ENCODE results near the gene ERC1.

The ERC1 gene

GRCh38 chr12:1103632-1104031, 112.6 kb downstream of the ERC1 start:
- H3K36me3 Mint-ChIP-seq (ENCODE audit: insufficient read depth): peaks cover 3% of the 10 kb centered on the region
- no peaks in the 10 kb centered on the region for H3K9me3 Mint-ChIP-seq
- H3K27ac Mint-ChIP-seq (ENCODE audit: low read depth): peak overlapping the region; percentile 32
- no peak overlapping the region for H3K4me3 Mint-ChIP-seq
- peaks cover 26% of the 10 kb centered on the region for H3K4me1 Mint-ChIP-seq
- DNase-seq (ENCODE audit: low spot score in 2 of 2): no peak
- ATAC-seq (replicated peaks; ENCODE audit: extremely low read depth, poor library complexity, severe bottlenecking): no peak
- no peaks in the 10 kb centered on the region for H3K27me3 Mint-ChIP-seq

- no peak for DNase-seq (ENCODE audit: low spot score in 2 of 2)
- Mint-ChIP-seq H3K4me3 (no peak overlapping the region), H3K9me3 (no peaks in the 10 kb centered on the region), H3K27ac (ENCODE audit: low read depth) (no peak overlapping the region), H3K4me1 (peaks cover 21% of the 10 kb centered on the region), H3K36me3 (ENCODE audit: insufficient read depth) (peaks cover 3% of the 10 kb centered on the region), H3K27me3 (no peaks in the 10 kb centered on the region)
- no peak for ATAC-seq (replicated peaks; ENCODE audit: extremely low read depth, poor library complexity, severe bottlenecking)
Observed at GRCh38 chr12:1104088-1104800, 113.2 kb downstream of the ERC1 start.

DNA sequence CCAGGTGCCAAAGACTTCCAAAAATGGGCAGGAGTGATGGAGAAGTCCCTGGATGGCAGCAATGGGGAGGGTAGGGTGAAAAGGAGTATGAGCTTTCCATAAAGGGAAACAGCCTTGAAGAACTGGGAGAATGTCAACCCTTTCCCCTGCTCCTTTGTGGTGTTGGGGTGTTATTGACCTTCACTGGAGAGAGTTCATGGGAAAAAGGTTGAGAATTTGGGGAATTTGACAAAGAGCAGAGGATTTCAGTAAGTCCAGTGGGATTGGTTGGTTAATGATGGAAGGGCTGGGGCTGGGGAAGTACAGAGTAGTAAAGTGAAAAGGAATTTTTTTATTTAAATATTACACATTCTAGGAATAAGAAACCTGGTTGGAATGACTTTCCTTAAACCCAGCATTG, 116.6 kb downstream of the ERC1 start:
- H3K27me3 Mint-ChIP-seq: no peaks in the 10 kb centered on the region
- ATAC-seq (replicated peaks; ENCODE audit: extremely low read depth, poor library complexity, severe bottlenecking) (no peak), DNase-seq (ENCODE audit: low spot score in 2 of 2) (no peak)
- no peak overlapping the region for H3K27ac Mint-ChIP-seq (ENCODE audit: low read depth)
- H3K9me3 Mint-ChIP-seq: no peaks in the 10 kb centered on the region
- peaks cover 9% of the 10 kb centered on the region for H3K4me1 Mint-ChIP-seq
- H3K36me3 Mint-ChIP-seq (ENCODE audit: insufficient read depth): peaks cover 9% of the 10 kb centered on the region
- H3K4me3 Mint-ChIP-seq: no peak overlapping the region

DNA sequence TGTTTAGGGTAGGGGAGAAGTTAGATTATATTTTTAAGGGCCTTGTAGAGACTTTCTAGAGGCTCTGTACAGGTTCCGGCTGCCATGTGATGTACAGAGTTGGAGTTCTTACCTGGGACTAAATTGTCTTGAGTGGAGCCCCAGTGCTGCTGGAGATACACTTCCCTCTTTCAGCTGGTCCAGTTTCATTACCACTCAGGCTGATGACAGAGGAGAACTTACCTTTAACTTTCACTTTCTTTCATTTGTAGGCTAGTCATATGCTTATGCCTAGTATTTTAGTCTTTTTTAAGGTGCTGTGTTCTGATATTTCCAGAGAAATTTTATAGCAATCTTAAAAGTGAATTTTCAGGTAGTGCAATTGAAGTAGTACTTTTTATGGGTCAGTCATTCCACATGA, 117.3 kb downstream of the ERC1 start:
- H3K4me3 Mint-ChIP-seq: no peak overlapping the region
- DNase-seq (ENCODE audit: low spot score in 2 of 2) (no peak), ATAC-seq (replicated peaks; ENCODE audit: extremely low read depth, poor library complexity, severe bottlenecking) (no peak)
- peaks cover 4% of the 10 kb centered on the region for H3K4me1 Mint-ChIP-seq
- no peak overlapping the region for H3K27ac Mint-ChIP-seq (ENCODE audit: low read depth)
- H3K9me3 Mint-ChIP-seq: no peaks in the 10 kb centered on the region
- H3K27me3 Mint-ChIP-seq: no peaks in the 10 kb centered on the region
- H3K36me3 Mint-ChIP-seq (ENCODE audit: insufficient read depth): peaks cover 9% of the 10 kb centered on the region

GRCh38 chr12:1115484-1116231, 124.6 kb downstream of the ERC1 start:
- Mint-ChIP-seq H3K9me3 (no peaks in the 10 kb centered on the region), H3K27ac (ENCODE audit: low read depth) (no peak overlapping the region), H3K36me3 (ENCODE audit: insufficient read depth) (peaks cover 4% of the 10 kb centered on the region), H3K4me1 (no peaks in the 10 kb centered on the region), H3K4me3 (no peak overlapping the region), H3K27me3 (no peaks in the 10 kb centered on the region)
- DNase-seq (ENCODE audit: low spot score in 2 of 2) (no peak), ATAC-seq (replicated peaks; ENCODE audit: extremely low read depth, poor library complexity, severe bottlenecking) (no peak)

DNA sequence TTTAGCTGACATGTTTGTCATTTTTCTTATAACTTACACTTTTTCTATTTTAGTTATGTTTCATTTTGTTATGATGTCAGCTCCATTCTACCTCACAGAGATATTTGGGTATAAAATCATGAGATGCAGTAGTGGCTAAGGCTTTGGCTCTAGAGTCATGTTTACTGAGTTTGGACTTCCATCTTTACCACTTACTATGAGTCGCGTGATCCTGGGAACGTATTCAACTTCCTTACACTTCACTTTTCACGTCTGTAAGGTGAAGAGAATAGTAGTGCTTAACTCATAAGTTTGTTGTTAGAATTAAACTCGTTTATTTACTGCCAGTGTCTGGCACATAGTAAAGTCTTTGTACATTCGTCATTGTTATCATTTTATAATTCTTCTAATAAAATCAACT, 126.3 kb downstream of the ERC1 start:
- Mint-ChIP-seq H3K9me3 (no peaks in the 10 kb centered on the region), H3K4me1 (peaks cover 2% of the 10 kb centered on the region), H3K36me3 (ENCODE audit: insufficient read depth) (peaks cover 2% of the 10 kb centered on the region), H3K27ac (ENCODE audit: low read depth) (no peak overlapping the region), H3K27me3 (no peaks in the 10 kb centered on the region), H3K4me3 (no peak overlapping the region)
- ATAC-seq (replicated peaks; ENCODE audit: extremely low read depth, poor library complexity, severe bottlenecking): no peak
- DNase-seq (ENCODE audit: low spot score in 2 of 2): no peak

DNA sequence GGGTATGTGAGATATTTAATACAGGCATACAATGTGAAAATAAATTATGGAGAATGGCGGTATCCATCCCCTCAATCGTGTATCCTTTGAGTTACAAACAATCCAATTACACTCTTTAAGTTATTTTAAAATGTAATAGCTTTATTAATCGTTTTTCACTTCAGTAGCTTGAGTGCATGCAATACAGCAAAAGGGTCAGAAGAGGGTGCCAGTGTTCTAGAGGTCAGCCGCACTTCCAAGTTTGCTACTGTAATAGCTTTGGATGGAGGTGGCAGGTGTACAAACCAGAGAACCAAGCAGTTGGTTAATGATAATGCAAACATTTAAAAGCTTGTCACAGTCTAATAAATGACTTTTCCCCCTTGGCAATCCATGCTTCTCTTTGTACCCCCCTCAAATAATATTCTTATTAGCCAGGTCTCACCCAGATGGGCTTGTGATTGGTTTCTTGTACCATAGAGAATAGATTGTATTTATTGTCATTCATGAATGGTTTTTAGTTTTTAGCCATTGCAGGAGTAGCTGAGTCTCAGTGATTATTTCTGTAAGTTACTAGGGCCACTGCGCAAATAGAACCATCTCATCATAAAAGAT, 127.0 kb downstream of the ERC1 start:
- H3K4me1 Mint-ChIP-seq: peaks cover 9% of the 10 kb centered on the region
- DNase-seq (ENCODE audit: low spot score in 2 of 2) (peak; percentile 55 to 62), ATAC-seq (replicated peaks; ENCODE audit: extremely low read depth, poor library complexity, severe bottlenecking) (no peak)
- no peaks in the 10 kb centered on the region for H3K27me3 Mint-ChIP-seq
- no peak overlapping the region for H3K4me3 Mint-ChIP-seq
- no peaks in the 10 kb centered on the region for H3K9me3 Mint-ChIP-seq
- no peak overlapping the region for H3K27ac Mint-ChIP-seq (ENCODE audit: low read depth)
- peaks cover 2% of the 10 kb centered on the region for H3K36me3 Mint-ChIP-seq (ENCODE audit: insufficient read depth)

DNA sequence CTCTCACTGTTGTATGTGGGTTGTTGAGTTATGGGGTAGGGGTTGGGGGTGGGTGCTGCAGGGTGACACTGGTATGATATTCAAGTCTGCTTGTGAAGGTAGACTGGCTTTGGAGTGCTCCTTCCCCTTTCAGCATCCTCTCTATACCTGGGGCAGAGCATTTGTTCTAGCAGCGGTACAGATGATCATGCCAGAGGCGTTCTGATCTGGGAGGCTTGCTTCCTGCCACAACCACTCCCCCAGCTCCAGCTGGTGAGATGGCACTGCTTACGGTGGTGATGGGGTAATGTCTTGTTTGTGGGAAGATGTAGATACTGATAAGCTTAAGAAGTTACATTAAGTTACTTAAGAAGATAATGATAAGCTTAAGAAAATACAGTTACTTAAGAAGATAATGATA, 131.8 kb downstream of the ERC1 start:
- peak overlapping the region; percentile 8 for H3K4me3 Mint-ChIP-seq
- H3K27ac Mint-ChIP-seq (ENCODE audit: low read depth): peak overlapping the region; percentile 76
- peak; percentile 94 for ATAC-seq (replicated peaks; ENCODE audit: extremely low read depth, poor library complexity, severe bottlenecking)
- H3K9me3 Mint-ChIP-seq: no peaks in the 10 kb centered on the region
- DNase-seq (ENCODE audit: low spot score in 2 of 2): peak; percentile 17 to 57
- H3K36me3 Mint-ChIP-seq (ENCODE audit: insufficient read depth): peaks cover 4% of the 10 kb centered on the region
- H3K4me1 Mint-ChIP-seq: peaks cover 26% of the 10 kb centered on the region
- no peaks in the 10 kb centered on the region for H3K27me3 Mint-ChIP-seq

DNA sequence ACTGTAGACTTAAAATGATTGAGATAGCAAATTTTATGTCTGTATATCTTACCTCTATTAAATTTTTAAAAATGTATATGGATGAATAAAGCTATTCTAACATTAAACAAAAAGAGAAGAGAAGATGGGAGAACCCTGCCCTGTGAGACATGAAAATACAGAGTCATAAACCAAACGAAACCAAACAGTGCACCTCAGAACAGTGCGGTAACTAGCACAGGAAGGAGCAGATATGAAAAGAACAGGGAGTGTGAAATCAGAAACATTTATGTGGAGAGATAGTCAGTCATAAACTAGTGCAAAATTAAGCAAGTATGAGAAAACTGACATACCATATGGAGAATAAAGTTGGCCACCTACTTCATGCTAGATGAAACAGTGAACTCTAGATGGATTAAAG, 135.1 kb downstream of the ERC1 start:
- H3K9me3 Mint-ChIP-seq: no peaks in the 10 kb centered on the region
- peak overlapping the region; percentile 10 for H3K27ac Mint-ChIP-seq (ENCODE audit: low read depth)
- peaks cover 50% of the 10 kb centered on the region for H3K4me1 Mint-ChIP-seq
- H3K4me3 Mint-ChIP-seq: peak overlapping the region; percentile 43
- no peaks in the 10 kb centered on the region for H3K27me3 Mint-ChIP-seq
- DNase-seq (ENCODE audit: low spot score in 2 of 2) (no peak), ATAC-seq (replicated peaks; ENCODE audit: extremely low read depth, poor library complexity, severe bottlenecking) (peak; percentile 76)
- peaks cover 4% of the 10 kb centered on the region for H3K36me3 Mint-ChIP-seq (ENCODE audit: insufficient read depth)

DNA sequence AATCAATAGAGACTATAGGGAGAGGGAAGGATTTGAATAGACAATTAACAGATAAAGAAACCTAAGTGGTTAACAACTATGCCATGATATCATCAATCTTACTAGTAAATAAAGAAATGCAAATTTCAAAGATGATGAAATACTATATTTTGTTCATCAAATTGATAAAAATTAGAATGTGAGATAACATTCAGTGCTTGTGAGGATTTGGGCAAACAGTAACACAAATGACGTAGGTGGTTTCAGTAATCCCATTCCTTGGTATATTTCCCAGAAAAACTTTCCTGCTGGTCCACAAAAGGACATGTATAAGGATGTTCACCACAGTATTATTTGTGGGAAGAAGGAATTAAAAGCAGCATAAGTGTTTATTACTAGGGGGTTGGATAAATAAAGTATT, 136.0 kb downstream of the ERC1 start:
- H3K27me3 Mint-ChIP-seq: no peaks in the 10 kb centered on the region
- peaks cover 53% of the 10 kb centered on the region for H3K4me1 Mint-ChIP-seq
- H3K27ac Mint-ChIP-seq (ENCODE audit: low read depth): no peak overlapping the region
- ATAC-seq (replicated peaks; ENCODE audit: extremely low read depth, poor library complexity, severe bottlenecking) (no peak), DNase-seq (ENCODE audit: low spot score in 2 of 2) (no peak)
- no peaks in the 10 kb centered on the region for H3K9me3 Mint-ChIP-seq
- peaks cover 2% of the 10 kb centered on the region for H3K36me3 Mint-ChIP-seq (ENCODE audit: insufficient read depth)
- no peak overlapping the region for H3K4me3 Mint-ChIP-seq

GRCh38 chr12:1130164-1130563, 139.1 kb downstream of the ERC1 start:
- no peak for DNase-seq (ENCODE audit: low spot score in 2 of 2)
- H3K27ac Mint-ChIP-seq (ENCODE audit: low read depth): peak overlapping the region; percentile 58
- no peak overlapping the region for H3K4me3 Mint-ChIP-seq
- ATAC-seq (replicated peaks; ENCODE audit: extremely low read depth, poor library complexity, severe bottlenecking): no peak
- H3K27me3 Mint-ChIP-seq: no peaks in the 10 kb centered on the region
- no peaks in the 10 kb centered on the region for H3K9me3 Mint-ChIP-seq
- peaks cover 4% of the 10 kb centered on the region for H3K36me3 Mint-ChIP-seq (ENCODE audit: insufficient read depth)
- peaks cover 40% of the 10 kb centered on the region for H3K4me1 Mint-ChIP-seq

GRCh38 chr12:1130571-1130970, 139.5 kb downstream of the ERC1 start:
- no peak for DNase-seq (ENCODE audit: low spot score in 2 of 2)
- Mint-ChIP-seq H3K27me3 (no peaks in the 10 kb centered on the region), H3K4me1 (peaks cover 39% of the 10 kb centered on the region), H3K27ac (ENCODE audit: low read depth) (no peak overlapping the region), H3K36me3 (ENCODE audit: insufficient read depth) (peaks cover 4% of the 10 kb centered on the region), H3K4me3 (no peak overlapping the region), H3K9me3 (no peaks in the 10 kb centered on the region)
- no peak for ATAC-seq (replicated peaks; ENCODE audit: extremely low read depth, poor library complexity, severe bottlenecking)

GRCh38 chr12:1131811-1132224, 140.8 kb downstream of the ERC1 start:
- ATAC-seq (replicated peaks; ENCODE audit: extremely low read depth, poor library complexity, severe bottlenecking): no peak
- H3K9me3 Mint-ChIP-seq: no peaks in the 10 kb centered on the region
- peaks cover 26% of the 10 kb centered on the region for H3K4me1 Mint-ChIP-seq
- DNase-seq (ENCODE audit: low spot score in 2 of 2): no peak
- no peaks in the 10 kb centered on the region for H3K27me3 Mint-ChIP-seq
- H3K27ac Mint-ChIP-seq (ENCODE audit: low read depth): no peak overlapping the region
- peaks cover 4% of the 10 kb centered on the region for H3K36me3 Mint-ChIP-seq (ENCODE audit: insufficient read depth)
- no peak overlapping the region for H3K4me3 Mint-ChIP-seq
